GM23248 (cell line): ENCODE results near the gene MRPL58.

Source experiments
- EZH2 ChIP-seq: fragments of 200-600 bp; sonication (generic); IDR thresholded peaks from 2 replicates; pipeline ENCODE4 v1.6.1; 2018; ENCODE audit warnings: antibody characterized with exemption, mild to moderate bottlenecking; ENCODE audit not compliant: insufficient read depth, poor library complexity, severe bottlenecking
- EZH2phosphoT487 ChIP-seq: fragments of 200-600 bp; sonication (generic); IDR thresholded peaks from 2 replicates; pipeline ENCODE4 v1.6.1; 2018; ENCODE audit warnings: antibody characterized with exemption, moderate library complexity, mild to moderate bottlenecking, low read depth; ENCODE audit not compliant: insufficient read depth

GRCh38 chr17:75044716-75045115, 32.2 kb downstream of the MRPL58 start:
- TF ChIP-seq EZH2 (no peak), EZH2phosphoT487 (no peak)
